GM21528 (cell line): ENCODE measurements around the gene TMEM145.

ENCODE experiments used
- ATAC-seq: cut with Tn5 transposase; IDR thresholded peaks from one replicate; pipeline ENCODE4 v1.9.1; 2021; ENCODE audit warnings: mild to moderate bottlenecking, moderate library complexity; ENCODE audit not compliant: unreplicated experiment, low FRiP score

TMEM145 gene

GRCh38 chr19:42356686-42357085, 43.6 kb downstream of the TMEM145 start:
- no peak for ATAC-seq

DNA sequence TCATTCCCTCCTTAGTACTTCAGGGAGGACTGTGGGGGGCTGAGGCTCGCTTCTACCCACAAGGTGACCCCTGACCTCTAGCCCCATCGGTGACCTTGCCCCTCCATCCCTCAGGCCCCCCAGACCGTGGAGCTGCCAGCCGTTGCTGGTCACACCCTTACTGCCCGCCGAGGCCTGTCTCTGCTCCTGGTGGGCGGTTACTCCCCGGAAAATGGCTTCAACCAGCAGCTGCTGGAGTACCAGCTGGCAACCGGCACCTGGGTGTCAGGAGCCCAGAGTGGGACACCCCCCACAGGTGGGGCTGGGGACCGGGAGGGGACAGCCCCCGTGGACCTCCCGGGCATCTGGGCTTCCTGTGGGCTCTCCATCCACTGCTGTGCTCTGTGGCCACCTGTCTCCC, 44.2 kb downstream of the TMEM145 start:
- no peak for ATAC-seq

DNA sequence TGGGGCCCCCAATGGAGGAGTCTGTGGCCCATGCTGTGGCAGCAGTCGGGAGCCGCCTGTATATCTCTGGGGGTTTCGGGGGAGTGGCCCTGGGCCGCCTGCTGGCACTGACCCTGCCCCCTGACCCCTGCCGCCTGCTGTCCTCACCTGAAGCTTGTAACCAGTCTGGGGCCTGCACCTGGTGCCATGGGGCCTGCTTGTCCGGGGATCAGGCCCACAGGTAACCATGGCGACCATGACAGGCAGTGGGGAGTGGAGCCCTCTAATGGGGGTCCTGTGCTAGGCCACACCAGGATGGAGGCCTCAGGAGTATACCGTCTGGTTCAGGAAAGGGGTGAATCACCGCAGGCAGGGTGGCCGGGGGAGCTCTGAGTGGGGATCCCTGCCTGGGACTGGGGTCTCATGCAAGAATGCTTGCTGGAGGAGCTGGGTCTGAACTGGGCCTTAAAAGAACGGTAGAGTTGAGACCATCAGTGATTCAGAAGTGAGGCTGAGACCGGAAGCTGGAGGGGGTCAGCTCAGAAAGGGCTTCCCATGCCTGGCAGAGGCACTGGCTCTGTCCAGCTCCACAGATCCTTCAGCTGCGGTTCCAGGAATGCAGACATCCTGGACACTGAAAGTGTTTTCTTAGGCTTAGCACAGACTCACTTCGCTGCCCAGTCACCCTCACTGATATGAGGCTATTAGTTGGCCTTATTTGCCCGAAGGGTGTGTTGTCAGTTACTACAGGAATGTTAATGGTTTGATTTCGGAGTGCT, 47.9 kb downstream of the TMEM145 start:
- no peak for ATAC-seq

- no peak for ATAC-seq
These were observed 48.4 kb downstream of the TMEM145 start for GRCh38 chr19:42361545-42361910.

- no peak for ATAC-seq
These were observed 49.2 kb downstream of the TMEM145 start for GRCh38 chr19:42362342-42362741.

DNA sequence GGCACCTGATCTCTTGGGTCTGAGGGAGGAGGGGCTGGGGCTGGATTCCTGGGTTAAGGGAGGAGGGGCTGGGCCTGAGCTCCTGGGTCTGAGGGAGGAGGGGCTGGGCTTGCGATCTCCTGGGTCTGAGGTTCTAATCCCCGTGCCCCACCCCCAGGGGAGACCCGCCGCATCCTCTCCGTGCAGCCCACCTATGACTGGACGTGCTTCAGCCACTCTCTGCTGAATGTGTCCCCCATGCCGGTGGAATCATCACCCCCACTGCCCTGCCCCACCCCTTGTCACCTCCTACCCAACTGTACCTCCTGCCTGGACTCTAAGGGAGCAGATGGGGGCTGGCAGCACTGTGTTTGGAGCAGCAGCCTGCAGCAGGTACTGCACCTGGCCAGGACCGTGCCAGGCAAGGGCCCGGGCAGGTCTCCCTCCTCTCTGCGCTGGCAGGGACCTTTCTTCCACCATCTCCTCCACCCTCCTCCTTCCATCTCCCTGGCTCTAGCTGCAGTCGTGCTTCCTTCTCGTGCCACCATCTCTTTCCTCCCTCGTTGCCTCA, 49.9 kb downstream of the TMEM145 start:
- no peak for ATAC-seq

DNA sequence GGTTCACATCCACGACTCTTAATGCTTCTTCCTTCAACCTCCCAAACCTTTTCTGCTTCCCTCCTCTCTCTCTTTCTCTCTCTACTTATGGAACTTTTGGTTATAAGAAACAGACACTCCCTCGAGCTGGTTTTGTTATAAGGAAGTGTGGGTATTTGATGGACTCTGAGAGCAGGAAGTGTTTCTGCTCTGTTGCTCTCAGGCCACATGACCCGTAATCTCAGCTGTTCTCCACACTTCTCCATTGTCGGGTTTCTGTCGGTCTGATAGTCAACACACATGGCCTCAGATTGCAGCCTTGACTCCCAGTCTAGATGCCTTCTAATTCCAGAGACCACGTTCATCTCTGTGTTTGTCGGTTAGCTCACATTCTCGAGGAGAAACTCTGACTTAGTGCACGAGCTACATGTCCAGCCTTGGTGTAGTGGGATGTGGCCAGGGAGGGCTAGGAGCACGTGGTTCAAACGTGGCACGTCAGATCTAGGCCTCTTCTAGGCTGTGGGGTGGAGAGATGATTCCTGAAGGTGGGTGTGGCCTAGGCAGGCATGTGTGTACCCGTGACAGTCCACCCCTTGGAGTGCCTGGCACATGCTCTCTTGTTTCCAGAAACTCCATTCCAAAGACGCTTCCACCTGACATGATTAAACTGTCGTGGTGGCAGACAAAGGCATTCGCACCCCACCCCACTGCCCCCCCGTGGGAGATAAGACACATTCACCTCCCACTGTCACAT, 50.7 kb downstream of the TMEM145 start:
- no peak for ATAC-seq

GRCh38 chr19:42366673-42367072, 53.6 kb downstream of the TMEM145 start:
- no peak for ATAC-seq

- no peak for ATAC-seq
These were observed 54.8 kb downstream of the TMEM145 start for GRCh38 chr19:42367929-42368328.

DNA sequence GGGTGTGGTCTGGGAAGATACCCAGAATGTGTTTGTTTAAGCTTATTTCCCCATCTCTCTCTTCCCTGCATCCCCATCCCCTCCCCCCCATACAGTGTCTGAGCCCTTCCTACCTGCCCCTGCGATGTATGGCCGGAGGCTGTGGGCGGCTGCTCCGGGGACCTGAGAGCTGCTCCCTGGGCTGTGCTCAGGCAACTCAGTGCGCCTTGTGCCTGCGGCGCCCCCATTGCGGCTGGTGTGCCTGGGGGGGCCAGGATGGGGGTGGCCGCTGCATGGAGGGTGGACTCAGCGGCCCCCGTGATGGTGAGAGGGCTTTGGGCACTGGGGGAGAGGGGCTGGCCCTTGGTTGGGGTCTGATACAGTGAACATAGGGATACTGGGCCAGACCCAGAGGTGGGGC, 55.3 kb downstream of the TMEM145 start:
- no peak for ATAC-seq

- ATAC-seq: no peak
These were observed 55.7 kb downstream of the TMEM145 start for GRCh38 chr19:42368765-42369164.

DNA sequence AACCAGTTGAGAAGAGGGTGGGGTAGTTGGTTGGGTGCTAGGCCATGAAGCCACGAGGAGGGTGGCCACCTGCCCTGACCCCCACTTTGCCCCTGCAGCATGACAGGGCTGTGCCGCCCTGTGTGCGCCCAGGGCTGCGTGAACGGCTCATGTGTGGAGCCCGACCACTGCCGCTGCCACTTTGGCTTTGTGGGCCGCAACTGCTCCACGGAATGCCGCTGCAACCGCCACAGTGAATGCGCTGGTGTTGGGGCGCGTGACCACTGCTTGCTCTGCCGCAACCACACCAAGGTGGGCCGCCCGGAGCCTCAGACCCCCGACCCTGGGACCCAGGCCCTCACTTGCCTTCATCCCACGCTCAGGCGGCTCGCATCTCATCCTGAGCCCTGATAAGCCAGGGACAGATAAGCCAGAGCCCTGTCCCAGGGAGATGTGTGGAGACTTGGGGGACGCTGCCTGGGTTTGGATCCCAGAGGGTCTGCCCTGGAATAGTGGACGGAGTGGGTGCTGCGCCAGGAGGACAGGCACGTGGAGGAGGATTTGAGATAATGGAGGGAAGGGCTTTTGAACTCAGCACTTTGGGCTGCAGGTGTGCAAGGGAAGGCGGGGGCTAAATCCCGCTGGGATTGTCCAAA, 56.4 kb downstream of the TMEM145 start:
- no peak for ATAC-seq

DNA sequence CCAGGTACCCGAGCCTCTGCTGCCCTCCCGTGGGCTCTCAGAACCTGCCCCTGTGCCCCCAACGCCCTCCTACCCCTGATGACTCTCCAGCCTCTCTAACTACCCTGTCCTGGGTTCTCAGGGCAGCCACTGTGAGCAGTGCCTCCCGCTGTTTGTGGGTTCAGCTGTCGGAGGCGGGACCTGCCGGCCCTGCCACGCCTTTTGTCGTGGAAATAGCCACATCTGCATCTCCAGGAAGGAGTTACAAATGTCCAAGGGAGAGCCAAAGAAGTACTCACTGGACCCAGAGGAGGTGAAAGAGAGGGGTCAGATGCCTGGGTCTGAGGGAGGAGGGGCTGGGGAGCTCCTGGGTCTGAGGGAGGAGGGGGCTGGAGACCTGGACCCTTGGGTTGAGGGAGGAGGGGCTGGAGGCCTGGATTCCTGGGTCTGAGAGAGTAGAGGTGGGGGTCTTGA, 57.0 kb downstream of the TMEM145 start:
- no peak for ATAC-seq

DNA sequence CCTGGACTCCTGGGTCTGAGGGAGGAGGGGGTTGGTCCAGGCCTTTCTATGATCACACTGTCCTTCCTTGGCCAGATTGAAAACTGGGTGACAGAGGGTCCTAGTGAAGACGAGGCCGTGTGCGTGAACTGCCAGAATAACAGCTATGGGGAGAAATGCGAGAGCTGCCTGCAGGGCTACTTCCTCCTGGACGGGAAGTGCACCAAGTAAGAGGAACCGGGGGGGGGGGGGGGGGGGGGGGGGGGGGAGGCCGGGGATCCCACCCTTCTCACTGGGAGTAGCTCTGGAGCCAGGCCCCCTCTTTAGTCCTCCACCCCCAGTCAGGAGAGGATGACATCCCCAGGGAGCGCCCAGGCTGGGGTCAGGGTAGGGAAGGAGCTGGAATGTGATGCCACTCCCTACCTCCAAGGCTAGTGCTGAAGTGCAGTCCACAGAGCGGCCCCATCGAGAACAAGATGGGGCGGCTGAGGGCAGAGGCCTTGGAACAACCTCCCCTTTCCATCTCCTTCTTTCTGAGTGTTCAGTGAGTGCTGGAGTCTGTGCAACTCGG, 57.6 kb downstream of the TMEM145 start:
- ATAC-seq: no peak
